IMR-90 (cell line): ENCODE measurements around the gene TRMT2B. TPM values are rescaled to one million over a fixed set of nuclear protein-coding genes. Genes with fewer than 3 reads are reported as not detected.

Experiments used
- ATAC-seq: fragments of 200-7000 bp; cut with Tn5 transposase; 2 replicates; pipeline ENCODE4 v1.9.1; 2020; ENCODE audit warnings: low read depth, mild to moderate bottlenecking, moderate library complexity
- BruUV-seq: library from RNA; stranded (reverse); fragments of 400-500 nt; replicated peaks from 2 replicates; lab custom pipeline; 2021; lab: Mats Ljungman, UMichigan
- CTCF ChIA-PET: fragments of 300-600 bp; formaldehyde crosslinking; extraction: SDS; loops from one replicate; lab custom pipeline; 2021; ENCODE audit warnings: antibody characterized with exemption; lab: Yijun Ruan, JAX
- POLR2A ChIA-PET: fragments of 300-600 bp; sonication (Branson Sonifier 250); formaldehyde crosslinking; loops from one replicate; lab custom pipeline; 2022; ENCODE audit warnings: antibody characterized with exemption; ENCODE audit not compliant: unreplicated experiment; lab: Charles Lee
- DNase-seq: peaks from one replicate; pipeline ENCODE4 v3.0.0; 2013
- H2AFZ ChIP-seq: replicated peaks from 2 replicates; pipeline ENCODE3; 2013; ENCODE audit warnings: low read length, mild to moderate bottlenecking; ENCODE audit not compliant: poor library complexity
- H2AK5ac ChIP-seq: 2 replicates; pipeline ENCODE4 v1.6.1; 2013; ENCODE audit warnings: low read depth, low read length, inconsistent platforms
- H2AK9ac ChIP-seq: replicated peaks from 2 replicates; pipeline ENCODE3; 2013; ENCODE audit warnings: mild to moderate bottlenecking, low read depth, low read length, moderate library complexity; ENCODE audit not compliant: poor library complexity
- H2BK120ac ChIP-seq: 2 replicates; pipeline ENCODE4 v1.6.1; 2013; ENCODE audit warnings: low read depth, low read length, inconsistent platforms
- H2BK15ac ChIP-seq: 3 replicates; pipeline ENCODE4 v1.6.1; 2013; ENCODE audit warnings: low read depth, low read length, inconsistent platforms
- H2BK20ac ChIP-seq: 2 replicates; pipeline ENCODE4 v1.6.1; 2013; ENCODE audit warnings: low read depth, mild to moderate bottlenecking, inconsistent platforms, low read length, moderate library complexity
- H2BK5ac ChIP-seq: 2 replicates; pipeline ENCODE4 v1.6.1; 2013; ENCODE audit warnings: mild to moderate bottlenecking, low read depth, low read length, inconsistent platforms; ENCODE audit not compliant: poor library complexity, severe bottlenecking
- H3K14ac ChIP-seq: replicated peaks from 2 replicates; pipeline ENCODE4 v1.6.1; 2013; ENCODE audit warnings: low read depth, low read length, inconsistent platforms
- H3K18ac ChIP-seq: 2 replicates; pipeline ENCODE4 v1.6.1; 2013; ENCODE audit warnings: low read depth, low read length, control low read depth
- H3K23ac ChIP-seq: 2 replicates; pipeline ENCODE4 v1.6.1; 2013; ENCODE audit warnings: low read depth, low read length, inconsistent platforms
- H3K27ac ChIP-seq: 2 replicates; pipeline ENCODE4 v1.5.1; 2013; ENCODE audit warnings: mild to moderate bottlenecking, control low read depth, low read length; ENCODE audit not compliant: insufficient read depth
- H3K27me3 ChIP-seq: 2 replicates; pipeline ENCODE4 v1.6.1; 2013; ENCODE audit warnings: low read length; ENCODE audit not compliant: control insufficient read depth, insufficient read depth
- H3K36me3 ChIP-seq: 2 replicates; pipeline ENCODE4 v1.6.1; 2013; ENCODE audit warnings: low read length, mixed read lengths; ENCODE audit not compliant: control insufficient read depth, insufficient read depth
- H3K4ac ChIP-seq: 2 replicates; pipeline ENCODE4 v1.6.1; 2013; ENCODE audit warnings: low read depth, low read length, inconsistent platforms
- H3K4me1 ChIP-seq: 2 replicates; pipeline ENCODE4 v1.6.1; 2013; ENCODE audit warnings: low read length, mixed read lengths; ENCODE audit not compliant: control insufficient read depth, insufficient read depth
- H3K4me2 ChIP-seq: 2 replicates; pipeline ENCODE4 v1.6.1; 2013; ENCODE audit warnings: low read depth, mild to moderate bottlenecking, control low read depth, low read length, moderate library complexity
- H3K4me3 ChIP-seq: 2 replicates; pipeline ENCODE4 v1.5.1; 2013; ENCODE audit warnings: low read depth, mild to moderate bottlenecking, control low read depth, low read length, moderate library complexity; ENCODE audit not compliant: insufficient read depth
- H3K56ac ChIP-seq: 2 replicates; pipeline ENCODE4 v1.6.1; 2013; ENCODE audit warnings: low read length, inconsistent platforms; ENCODE audit not compliant: insufficient read depth; ENCODE audit errors: extremely low read depth
- H3K79me1 ChIP-seq, 2 experiments: 2 replicates each; pipeline ENCODE4 v1.6.1; 2013; ENCODE audit warnings: low read length in 2 of 2, inconsistent platforms in 1 of 2, low read depth in 1 of 2
- H3K9ac ChIP-seq: 2 replicates; pipeline ENCODE4 v1.6.1; 2013; ENCODE audit warnings: low read depth, low read length, control low read depth
- H3K9me1 ChIP-seq: 2 replicates; pipeline ENCODE4 v1.6.1; 2013; ENCODE audit warnings: low read length, inconsistent platforms; ENCODE audit not compliant: insufficient read depth
- H3K9me3 ChIP-seq: 2 replicates; pipeline ENCODE4 v1.6.1; 2013; ENCODE audit warnings: low read length; ENCODE audit not compliant: control insufficient read depth, insufficient read depth
- H4K20me1 ChIP-seq: 2 replicates; pipeline ENCODE4 v1.6.1; 2013; ENCODE audit warnings: low read length, inconsistent platforms; ENCODE audit not compliant: insufficient read depth
- H4K5ac ChIP-seq: 2 replicates; pipeline ENCODE4 v1.6.1; 2013; ENCODE audit warnings: mild to moderate bottlenecking, low read depth, low read length, control low read depth
- H4K8ac ChIP-seq, 2 experiments: 2 replicates each; pipeline ENCODE4 v1.6.1; 2013; ENCODE audit warnings: low read depth in 2 of 2, low read length in 2 of 2, control low read depth in 1 of 2, inconsistent platforms in 1 of 2
- H4K91ac ChIP-seq: 2 replicates; pipeline ENCODE4 v1.6.1; 2013; ENCODE audit warnings: low read depth, low read length, inconsistent platforms; ENCODE audit not compliant: insufficient read depth
- CEBPB ChIP-seq: IDR thresholded peaks from 2 replicates; pipeline ENCODE4 v1.6.1; 2012; ENCODE audit warnings: low read depth, low read length, improper control_type of control experiment
- CHD1 ChIP-seq: IDR thresholded peaks from 2 replicates; pipeline ENCODE4 v1.6.1; 2012; ENCODE audit warnings: low read depth, low read length, improper control_type of control experiment
- MXI1 ChIP-seq: IDR thresholded peaks from 2 replicates; pipeline ENCODE4 v1.6.1; 2012; ENCODE audit warnings: low read depth, mild to moderate bottlenecking, low read length, moderate library complexity, borderline replicate concordance
- NFE2L2 ChIP-seq: fragments of 150-350 bp; IDR thresholded peaks from 2 replicates; pipeline ENCODE4 v1.6.1; 2016; ENCODE audit warnings: low read depth, mild to moderate bottlenecking, low read length
- POLR2A ChIP-seq: IDR thresholded peaks from 2 replicates; pipeline ENCODE4 v1.6.1; 2012; ENCODE audit warnings: mild to moderate bottlenecking, low read depth, low read length
- RAD21 ChIP-seq: IDR thresholded peaks from 2 replicates; pipeline ENCODE4 v1.6.1; 2012; ENCODE audit warnings: low read length, improper control_type of control experiment
- RFX5 ChIP-seq: IDR thresholded peaks from 2 replicates; pipeline ENCODE4 v1.8.0; 2012; ENCODE audit warnings: low read depth, mild to moderate bottlenecking, low read length, moderate library complexity
- SMC3 ChIP-seq: fragments of 150-350 bp; IDR thresholded peaks from 2 replicates; pipeline ENCODE4 v1.6.1; 2016; ENCODE audit warnings: low read depth, mild to moderate bottlenecking, antibody characterized with exemption, low read length, moderate library complexity
- WGBS, 2 experiments: methylation state at CpG; one replicate each; pipeline versions ENCODE4 v1.1.5 to v1.1.7; 2013; ENCODE audit warnings: missing lambda C conversion rate in 2 of 2; ENCODE audit not compliant: insufficient read length in 1 of 2; ENCODE audit errors: extremely low coverage in 2 of 2; 5-methylcytosine and 5-hydroxymethylcytosine counted together
- dilution Hi-C: fragments of 300-500 bp; cut with HindIII; formaldehyde crosslinking; loops from one replicate; pipeline ENCODE4 v1.14.3; 2018; ENCODE audit warnings: low sequenced_read_pairs; ENCODE audit not compliant: unreplicated experiment
- in situ Hi-C: fragments of 300-500 bp; cut with MboI; formaldehyde crosslinking; loops from 3 replicates; pipeline ENCODE4 v1.14.3; 2019; ENCODE audit warnings: low sequenced_read_pairs, inconsistent platforms, mixed read lengths
- intact Hi-C: fragments of 100-400 bp; cut with micrococcal nuclease; formaldehyde crosslinking; loops from 2 replicates; pipeline ENCODE4 v1.10.0; 2022
- polyA plus RNA-seq, 3 experiments: library from polyadenylated mRNA; depleted of rRNA; stranded (reverse); fragments of >200 nt; gene quantifications; 2 replicates each; pipeline ENCODE4 v1.2.3, GENCODE V29; 2012; ENCODE audit warnings: low replicate concordance in 1 of 3
- total RNA-seq: library from RNA; depleted of rRNA; stranded (reverse); fragments of >200 nt; gene quantifications from 2 replicates; pipeline ENCODE4 v1.2.3, GENCODE V29; 2012
- TF ChIP-seq, protein P1 (sequence below): fragments of 150-350 bp; IDR thresholded peaks from 2 replicates; pipeline ENCODE4 v1.6.1; 2016; ENCODE audit warnings: low read depth, mild to moderate bottlenecking, low read length, moderate library complexity, borderline replicate concordance

TRMT2B gene
- total and polyA plus RNA-seq, 2 of the 4 experiments (the other 2 are of a cell fraction): 7.7 to 13.4 TPM

- Histone ChIP-seq H2BK120ac (no peak overlapping the region), H3K4me2 (no peak overlapping the region), H2BK20ac (peak overlapping the region; percentile 24; the same call in 1 of the 2 replicates), H3K56ac (no peak overlapping the region), H4K5ac (no peak overlapping the region), H2BK5ac (no peak overlapping the region), H3K18ac (no peak overlapping the region), H2BK15ac (no peak overlapping the region), H4K8ac (no peak overlapping the region), H3K9me3 (no peaks in the 10 kb centered on the region), H3K4ac (no peak overlapping the region), H3K79me1 (no peaks in the 10 kb centered on the region), H3K36me3 (no peaks in the 10 kb centered on the region), H3K9ac (no peak overlapping the region), H3K9me1 (no peaks in the 10 kb centered on the region; the same call in 1 of the 2 replicates), H3K23ac (no peak overlapping the region), H3K27ac (no peak overlapping the region), H3K4me3 (no peak overlapping the region), H3K14ac (no peak overlapping the region), H2AFZ (no peak overlapping the region), H4K91ac (no peak overlapping the region), H2AK5ac (no peak overlapping the region), H3K4me1 (peaks cover 7% of the 10 kb centered on the region), H2AK9ac (no peak overlapping the region), H3K27me3 (no peaks in the 10 kb centered on the region), H4K20me1 (no peaks in the 10 kb centered on the region)
- TF ChIP-seq, protein P1, sequence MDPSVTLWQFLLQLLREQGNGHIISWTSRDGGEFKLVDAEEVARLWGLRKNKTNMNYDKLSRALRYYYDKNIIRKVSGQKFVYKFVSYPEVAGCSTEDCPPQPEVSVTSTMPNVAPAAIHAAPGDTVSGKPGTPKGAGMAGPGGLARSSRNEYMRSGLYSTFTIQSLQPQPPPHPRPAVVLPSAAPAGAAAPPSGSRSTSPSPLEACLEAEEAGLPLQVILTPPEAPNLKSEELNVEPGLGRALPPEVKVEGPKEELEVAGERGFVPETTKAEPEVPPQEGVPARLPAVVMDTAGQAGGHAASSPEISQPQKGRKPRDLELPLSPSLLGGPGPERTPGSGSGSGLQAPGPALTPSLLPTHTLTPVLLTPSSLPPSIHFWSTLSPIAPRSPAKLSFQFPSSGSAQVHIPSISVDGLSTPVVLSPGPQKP: no peak
- TF ChIP-seq MXI1: no peak
- TF ChIP-seq NFE2L2: no peak
- no peak for TF ChIP-seq RAD21
- no peak for TF ChIP-seq CHD1
- TF ChIP-seq POLR2A: no peak
- TF ChIP-seq SMC3: no peak
- TF ChIP-seq CEBPB: no peak
- no peak for TF ChIP-seq RFX5
- intact Hi-C loops: no loop called here
- DNase-seq: no peak
- in situ Hi-C loops: no loop called here
- POLR2A ChIA-PET: no interaction called here
- no peak for ATAC-seq
- CTCF ChIA-PET: interaction anchor here (0.6 kb wide), 1 partner anchor 67 kb away, joined by 4 read pairs; no protein-coding TSS in a partner anchor
- dilution Hi-C loops: no loop called here
- no CpG with 5 or more reads among the region's 1 CpG for WGBS, 2 experiments
- BruUV-seq: no TSS peak
These were observed 82.0 kb downstream of the TRMT2B start for GRCh38 chrX:100969936-100970335.
